ENCODE data around the gene LAPTM4A.
"Not testable (repeated sequence)": the region's sequence is repeated elsewhere in the genome, so short reads cannot be mapped to it uniquely, and the experiment has no call there.

LAPTM4A gene

DNA sequence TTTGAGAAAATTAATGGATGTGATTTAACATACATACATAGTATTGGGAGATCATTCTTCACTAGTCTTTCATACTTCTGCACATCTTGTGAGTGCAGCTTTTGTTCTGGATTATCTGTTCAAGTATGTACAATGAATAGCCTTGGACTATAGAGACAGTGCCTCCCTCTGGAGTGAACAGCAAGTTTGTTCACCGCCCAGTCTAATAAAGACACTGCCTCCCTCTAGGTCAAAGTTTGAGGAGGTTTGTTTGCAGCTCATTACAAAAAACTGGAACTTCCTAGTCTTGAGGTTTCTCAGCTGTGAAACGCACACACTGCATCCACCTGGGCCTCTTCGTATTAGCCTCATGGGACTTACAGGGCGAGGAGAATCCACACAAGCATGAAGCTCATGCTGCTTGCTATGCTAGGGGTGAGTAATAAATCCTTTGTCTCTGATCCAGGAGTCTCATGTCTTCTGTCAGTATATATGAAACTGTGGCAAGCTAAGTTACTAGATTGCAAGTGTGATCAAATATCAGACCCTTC, 26.0 kb upstream of the LAPTM4A start:
- no peak for DNase-seq (ENCODE audit: low read depth in 1 of 2, low spot score in 1 of 2)

DNA sequence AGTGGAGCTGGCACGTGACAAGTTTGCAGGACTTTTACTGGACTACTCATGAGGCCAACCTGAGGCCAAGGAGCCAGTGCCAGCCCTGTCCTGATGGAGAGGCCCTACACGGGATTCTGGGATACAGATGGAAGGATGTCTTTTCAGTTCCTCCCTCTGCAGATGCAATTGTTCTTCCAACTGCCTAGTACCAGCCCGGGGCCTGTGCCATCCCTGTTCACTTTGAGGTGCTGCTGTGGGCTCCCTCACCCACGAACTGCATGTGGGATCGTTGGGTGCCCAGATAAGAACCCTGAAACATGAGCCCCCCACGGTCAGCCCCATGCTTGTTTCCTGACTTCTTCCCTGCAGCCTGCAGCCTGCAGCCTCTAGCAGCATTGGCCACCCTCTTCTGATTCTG, 25.3 kb upstream of the LAPTM4A start:
- DNase-seq (ENCODE audit: low read depth in 1 of 2, low spot score in 1 of 2) = no peak

DNA sequence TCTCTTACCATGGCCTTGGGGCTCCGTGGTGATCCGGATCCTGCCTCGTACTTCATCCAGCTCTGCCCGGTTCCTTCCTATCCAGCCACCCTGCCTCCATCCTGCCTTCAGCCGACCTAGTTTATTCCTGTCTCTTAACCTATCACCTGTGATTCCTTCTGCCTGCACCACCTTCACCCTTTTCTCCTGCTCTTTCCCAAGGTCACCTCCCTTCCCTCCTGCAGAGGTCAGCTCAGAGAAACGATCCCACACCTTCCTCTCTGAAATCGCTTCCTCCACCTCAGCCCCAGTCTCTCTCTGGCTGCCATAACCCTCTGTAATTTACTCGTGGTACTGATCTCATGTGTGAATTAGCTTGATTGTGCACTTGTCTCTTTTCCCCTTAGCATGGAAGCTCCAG, 23.5 kb upstream of the LAPTM4A start:
- DNase-seq (ENCODE audit: low read depth in 1 of 2, low spot score in 1 of 2) = no peak

DNA sequence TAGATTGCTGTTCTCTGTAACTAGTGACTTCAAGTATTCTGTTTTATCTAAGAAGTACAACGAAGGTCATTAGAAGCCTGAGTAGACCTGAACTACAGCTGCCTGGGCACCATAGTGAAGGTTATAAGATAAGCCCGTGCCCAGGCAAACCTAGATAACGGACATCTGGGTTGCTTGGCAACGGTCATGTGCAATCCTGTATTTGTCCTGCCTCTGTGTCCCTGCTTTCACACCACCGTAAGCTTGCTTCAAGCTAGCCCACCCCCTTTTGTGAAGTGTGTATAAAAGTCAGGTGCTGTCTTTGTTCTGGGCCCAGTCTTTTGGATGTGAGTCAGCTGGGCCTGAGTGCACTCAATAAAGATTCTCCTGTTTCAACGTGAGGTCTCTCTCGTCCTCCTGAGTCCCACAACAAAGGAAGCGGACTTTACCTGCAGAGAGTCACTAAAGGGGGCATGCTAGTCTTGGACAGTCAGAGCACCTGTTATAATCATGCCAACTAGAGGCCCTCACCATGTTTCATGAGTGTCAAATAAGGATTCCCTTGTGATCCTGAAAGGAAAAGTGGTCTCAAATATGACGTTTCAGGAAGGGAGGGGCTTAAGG, 22.7 kb upstream of the LAPTM4A start:
- DNase-seq (ENCODE audit: low read depth in 1 of 2, low spot score in 1 of 2) = not testable (repeated sequence)

DNA sequence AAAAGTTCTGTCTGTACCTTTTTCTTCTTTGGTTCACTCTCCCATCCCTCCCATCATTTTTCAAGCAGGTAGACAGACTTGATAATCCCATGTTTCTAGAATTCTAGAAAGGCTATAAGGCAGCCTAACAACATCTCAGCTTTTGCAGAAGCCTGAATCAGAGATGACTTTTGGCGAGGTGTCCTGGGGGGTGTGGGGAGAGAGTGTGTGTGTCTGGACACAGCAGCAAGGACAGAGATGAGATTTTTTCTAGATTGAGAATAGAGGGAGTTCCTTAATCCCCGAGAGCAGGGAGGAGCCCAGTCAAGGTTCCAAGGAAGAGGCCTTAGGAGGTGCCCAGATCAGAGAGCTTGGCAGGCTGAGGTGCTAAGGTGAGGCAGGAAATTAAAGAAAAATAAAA, 22.0 kb upstream of the LAPTM4A start:
- no peak for DNase-seq (ENCODE audit: low read depth in 1 of 2, low spot score in 1 of 2)

DNA sequence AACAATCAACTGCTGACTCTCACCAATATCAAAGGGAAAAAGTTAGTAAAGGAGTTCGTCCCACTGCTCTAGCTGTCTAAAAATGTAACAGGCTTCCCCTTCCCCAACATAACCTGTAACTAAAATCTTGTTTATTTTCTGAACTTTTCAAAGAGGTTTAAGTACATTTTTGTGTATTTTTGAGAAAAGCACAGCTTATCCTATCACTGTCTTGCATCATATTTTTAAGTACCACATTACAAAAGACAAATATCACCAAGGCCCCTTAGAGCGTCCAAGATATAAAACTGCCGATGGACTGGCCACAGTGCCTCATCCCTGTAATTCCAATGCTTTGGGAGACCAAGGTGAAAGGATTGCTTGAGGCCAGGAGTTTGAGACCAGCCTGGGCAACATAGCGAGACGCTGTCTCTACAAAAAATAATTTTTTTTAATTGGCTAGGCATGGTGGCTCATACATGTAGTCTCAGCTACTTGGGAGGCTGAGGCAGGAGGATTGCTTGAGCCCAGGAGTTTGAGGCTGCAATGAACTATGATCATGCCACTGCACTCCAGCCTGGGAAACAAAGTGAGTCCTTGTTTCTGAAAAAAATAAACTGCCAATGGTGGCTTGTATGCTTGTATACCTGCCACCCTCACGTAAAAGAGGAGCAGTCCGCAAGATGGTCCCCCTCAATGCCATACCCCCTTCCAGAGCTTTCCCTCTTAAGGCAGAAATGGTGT, 21.2 kb upstream of the LAPTM4A start:
- no peak for DNase-seq (ENCODE audit: low read depth in 1 of 2, low spot score in 1 of 2)

DNA sequence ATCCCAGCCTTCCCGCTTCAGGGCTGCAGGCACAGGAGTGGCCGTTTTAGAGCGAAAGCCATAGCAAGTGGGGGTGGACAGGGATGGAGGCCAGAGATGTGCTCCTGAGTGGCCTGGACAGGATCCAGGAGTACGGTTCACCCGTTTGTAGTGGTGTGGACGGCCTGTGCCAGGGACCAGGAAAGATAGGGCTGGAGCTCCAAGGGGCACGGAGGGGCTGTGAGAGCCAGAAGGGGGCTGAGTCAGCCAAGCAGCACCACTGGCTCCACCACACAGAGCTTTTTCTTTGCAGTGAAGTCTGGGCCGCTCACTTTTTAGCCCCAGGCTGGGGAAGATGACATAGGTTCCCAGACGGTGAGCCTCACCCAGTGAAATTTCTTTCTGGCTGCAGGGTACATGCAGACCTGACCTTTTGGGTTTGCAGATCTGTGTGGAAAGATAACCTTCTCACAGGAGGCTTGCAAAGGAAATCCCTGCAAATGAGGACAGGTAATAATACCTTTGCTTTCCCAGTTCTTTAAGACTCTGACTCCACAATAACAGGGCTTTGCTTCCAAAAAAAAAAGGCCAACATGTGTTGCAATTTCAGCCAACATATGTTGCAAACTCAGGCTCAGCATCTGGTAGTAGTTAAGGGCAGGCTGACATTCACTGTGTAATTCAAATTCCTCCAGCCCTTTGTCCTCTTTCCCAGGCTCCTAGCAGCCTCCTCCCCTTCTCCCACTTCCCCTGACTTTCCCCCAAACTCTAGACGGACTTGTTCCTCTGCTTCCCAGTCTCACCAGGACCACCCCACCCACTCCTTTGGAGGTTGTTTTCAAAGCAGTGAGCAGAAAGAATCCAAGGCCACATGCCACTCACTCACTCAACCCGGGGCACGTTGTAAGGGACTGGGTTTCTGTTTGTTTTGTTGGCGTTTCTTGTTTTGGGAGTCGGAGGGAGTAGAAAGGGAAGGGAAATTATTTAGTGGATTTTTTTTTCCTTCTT, 20.3 kb upstream of the LAPTM4A start:
- DNase-seq (ENCODE audit: low read depth in 1 of 2, low spot score in 1 of 2) = no peak

DNA sequence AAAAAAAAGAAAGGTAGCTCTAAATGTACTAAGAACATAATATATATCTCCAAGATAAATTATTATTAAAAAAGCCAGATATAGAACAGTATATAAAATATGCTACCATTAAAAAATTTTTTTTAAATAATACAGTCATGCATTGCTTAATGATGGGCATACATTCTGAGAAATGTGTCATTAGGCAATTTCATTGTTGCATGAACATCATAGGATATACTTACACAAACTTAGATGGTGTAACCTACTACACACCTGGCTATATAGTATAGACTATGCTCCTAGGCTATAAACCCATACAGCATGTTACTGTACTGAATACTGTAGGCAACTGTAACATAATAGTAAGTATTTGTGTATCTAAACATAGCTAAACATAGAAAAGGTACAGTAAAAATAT, 18.3 kb upstream of the LAPTM4A start:
- DNase-seq (ENCODE audit: low read depth in 1 of 2, low spot score in 1 of 2) = no peak

DNA sequence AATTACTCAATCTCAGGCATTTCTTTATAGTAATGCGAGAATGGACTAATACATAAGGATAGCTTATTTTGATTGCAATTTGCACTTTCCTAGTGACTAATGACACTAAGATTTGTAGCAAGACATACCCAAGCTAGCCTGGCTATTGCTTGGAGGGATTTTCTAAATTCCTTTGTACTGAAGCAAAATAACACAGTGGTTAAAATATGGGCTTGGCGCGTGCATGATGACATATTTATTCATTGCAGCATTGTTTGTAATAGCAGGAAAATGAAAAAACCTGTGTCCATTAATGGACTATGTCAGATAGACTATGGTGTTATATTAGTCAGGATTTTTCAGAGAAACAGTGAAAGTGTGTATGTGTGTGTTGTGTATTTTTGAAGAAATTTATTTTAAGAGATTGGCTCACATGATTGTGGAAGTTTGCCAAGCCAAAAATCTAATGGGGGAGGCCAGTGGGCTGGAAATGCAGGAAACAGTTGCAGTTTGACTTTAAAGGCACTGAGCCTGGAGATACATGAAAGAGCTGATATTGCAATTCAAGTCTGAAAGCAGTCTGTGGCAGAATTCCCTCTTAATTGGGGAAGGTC, 16.7 kb upstream of the LAPTM4A start:
- no peak for DNase-seq (ENCODE audit: low read depth in 1 of 2, low spot score in 1 of 2)

DNA sequence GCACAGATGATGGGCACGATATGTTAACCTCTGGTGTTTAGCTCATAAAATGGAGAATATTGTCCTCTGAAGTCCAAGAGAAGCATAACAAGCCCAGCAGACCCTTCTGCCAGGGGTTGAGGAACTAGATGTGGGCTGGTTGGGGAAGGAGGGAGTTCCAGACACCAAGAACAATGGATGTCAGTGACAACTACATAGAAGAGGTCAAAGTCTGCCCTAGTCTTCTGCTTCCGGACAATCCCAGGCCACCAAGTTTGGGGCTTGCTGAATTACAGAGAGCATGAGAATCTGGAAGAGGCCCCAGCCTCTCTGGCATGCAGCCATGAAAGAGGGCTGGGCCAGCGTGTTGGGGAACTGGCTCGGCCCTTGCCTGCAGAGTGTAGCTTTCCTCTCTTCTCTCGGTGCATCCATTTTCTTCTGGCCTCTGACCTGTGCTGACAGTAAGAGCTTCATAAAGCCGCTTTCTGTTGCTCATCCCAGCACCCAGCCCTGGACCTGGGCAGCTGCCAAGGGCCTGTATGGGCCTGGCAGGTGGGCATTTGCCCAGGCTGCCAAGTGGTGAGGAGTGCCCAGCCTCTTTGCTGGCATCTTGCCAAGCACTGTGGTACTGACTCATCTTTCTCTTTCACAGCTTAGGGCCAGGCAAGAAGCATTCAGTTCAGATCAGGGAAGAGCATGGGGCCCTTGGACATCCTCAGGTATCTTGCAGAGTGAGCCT, 14.6 kb upstream of the LAPTM4A start:
- no peak for DNase-seq (ENCODE audit: low read depth in 1 of 2, low spot score in 1 of 2)

DNA sequence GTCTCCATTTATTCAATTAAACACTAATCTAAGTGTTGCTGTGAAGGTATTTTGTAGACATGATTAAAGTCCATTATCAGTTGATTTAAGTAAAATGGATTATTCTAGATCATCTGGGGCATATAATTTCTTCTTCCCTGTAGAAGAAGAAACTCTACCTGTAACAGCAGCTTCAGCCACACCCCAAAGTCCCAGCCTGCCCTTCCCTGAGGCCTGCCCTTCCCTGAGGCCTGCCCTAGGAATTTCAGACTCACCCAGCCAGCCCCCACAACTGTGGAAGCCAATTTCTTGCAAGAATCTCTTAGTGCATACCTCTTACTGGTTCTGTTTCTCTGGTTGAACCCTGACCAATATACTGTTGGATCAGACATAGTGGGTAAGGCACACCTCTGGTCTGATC, 13.4 kb upstream of the LAPTM4A start:
- no peak for DNase-seq (ENCODE audit: low read depth in 1 of 2, low spot score in 1 of 2)

DNA sequence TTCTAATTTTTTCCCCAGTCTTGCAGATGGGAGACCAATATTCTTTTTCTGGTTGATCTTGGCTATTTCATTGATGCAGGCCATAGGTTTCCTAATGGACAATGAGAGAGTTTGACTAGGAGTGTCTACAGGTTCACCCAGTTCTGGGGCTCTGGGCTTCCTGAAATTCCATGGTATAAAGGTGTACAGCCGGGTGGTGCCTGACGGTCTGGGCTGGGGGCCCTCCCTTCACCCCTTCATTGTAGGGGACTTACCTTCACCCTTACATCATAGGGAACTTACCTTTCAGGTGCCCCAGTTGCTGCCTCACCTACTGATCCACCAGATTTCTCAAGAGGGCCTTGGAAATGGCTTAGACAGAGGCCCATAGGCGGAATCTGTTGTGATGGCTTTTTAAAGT, 13.0 kb upstream of the LAPTM4A start:
- no peak for DNase-seq (ENCODE audit: low read depth in 1 of 2, low spot score in 1 of 2)

DNA sequence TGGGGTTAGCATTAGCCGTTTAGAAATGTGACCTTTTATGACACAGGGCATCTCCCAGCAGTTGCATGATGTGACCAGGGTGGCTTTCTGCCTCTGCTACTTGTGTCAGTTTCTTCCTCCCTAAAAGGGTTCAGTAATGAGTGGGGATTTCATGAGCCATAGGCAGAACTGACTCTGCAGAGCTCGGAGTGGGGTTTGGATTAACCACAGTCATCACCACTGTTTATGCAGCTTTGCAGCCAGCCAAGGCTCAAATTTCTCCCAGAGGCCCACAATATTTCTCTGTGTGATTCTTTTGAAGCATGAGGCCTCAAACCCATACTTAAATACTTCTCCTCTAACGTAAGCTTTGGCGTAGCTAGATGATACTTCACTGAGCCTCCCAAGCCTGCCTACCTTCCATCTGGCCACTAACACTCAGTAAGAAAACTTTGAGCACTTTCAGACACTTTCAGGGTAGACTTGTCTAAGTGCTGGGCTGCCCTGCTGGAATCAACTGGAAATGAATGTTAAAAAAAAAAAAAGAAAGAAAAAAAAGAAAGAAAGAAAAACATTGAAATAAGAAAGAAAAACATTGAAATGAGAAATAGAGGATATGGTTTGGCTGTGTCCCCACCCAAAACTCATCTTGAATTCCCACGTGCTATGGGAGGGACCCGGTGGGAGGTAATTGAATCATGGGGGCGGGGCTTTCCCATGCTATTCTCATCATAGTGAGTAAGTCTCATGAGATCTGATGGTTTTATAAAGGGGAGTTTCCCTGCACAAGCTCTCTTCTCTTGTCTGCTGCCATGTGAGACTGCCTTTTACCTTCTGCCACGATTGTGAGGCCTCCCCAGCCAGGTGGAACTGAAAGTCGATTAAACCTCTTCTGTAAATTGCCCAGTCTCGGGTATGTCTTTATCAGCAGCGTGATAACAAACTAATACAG, 11.5 kb upstream of the LAPTM4A start:
- no peak for DNase-seq (ENCODE audit: low read depth in 1 of 2, low spot score in 1 of 2)

DNA sequence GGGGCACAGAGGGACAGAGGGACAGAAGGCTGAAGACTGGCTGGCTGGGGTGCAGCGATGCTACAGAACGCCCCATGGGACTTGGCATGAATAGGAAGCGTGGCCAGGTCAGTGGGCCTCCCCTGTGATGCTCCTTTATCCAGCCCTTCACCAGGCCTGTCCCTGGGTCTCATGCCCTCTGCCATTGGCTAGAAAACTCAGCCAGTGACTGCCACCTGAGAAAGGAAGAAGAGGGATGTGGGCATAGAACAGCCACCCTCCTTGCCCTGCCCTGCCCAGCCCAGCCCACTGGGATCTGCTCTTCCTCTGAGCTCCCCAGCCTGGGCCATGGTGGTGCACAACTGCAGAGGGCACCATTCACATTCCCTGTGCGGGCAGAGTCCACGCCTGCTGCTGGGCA, 10.5 kb upstream of the LAPTM4A start:
- no peak for DNase-seq (ENCODE audit: low read depth in 1 of 2, low spot score in 1 of 2)

DNA sequence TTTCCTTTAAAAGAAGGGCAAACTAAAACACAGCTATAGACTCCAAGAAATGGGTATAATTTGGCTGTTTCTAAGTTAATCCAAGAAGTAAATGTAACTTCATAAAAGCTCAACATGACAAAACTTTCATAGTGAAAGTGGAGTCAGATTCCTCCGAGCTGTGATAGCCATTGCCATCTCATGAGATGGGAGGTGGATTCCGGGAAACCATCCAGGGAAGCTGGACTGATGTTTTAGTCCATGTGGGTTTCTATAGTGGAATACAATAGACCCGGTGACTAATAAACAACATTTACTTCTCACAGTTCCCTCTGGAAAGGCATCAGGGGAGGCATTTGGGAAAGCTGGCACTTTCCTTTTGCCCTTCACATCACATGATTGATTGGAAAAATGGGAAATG, 10.0 kb upstream of the LAPTM4A start:
- DNase-seq (ENCODE audit: low read depth in 1 of 2, low spot score in 1 of 2) = no peak

DNA sequence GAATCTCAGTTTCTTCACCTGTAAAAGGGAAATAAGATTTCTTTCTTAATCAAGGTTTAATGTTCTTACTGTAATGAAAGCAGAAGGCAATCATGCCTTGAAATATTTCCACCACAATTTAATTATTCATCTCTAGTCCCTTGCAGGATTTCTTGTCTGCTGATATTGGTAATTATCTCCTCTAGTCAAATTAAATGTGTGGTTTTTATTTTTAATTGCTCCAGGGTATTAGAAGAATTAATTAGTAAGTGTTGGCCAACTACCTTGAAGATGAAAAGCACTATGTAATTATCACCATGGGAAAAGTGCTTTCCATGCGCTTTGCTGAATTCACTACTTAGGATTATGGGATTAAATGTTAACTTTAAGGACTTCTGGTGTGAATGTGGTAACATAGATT, 8.7 kb upstream of the LAPTM4A start:
- DNase-seq (ENCODE audit: low read depth in 1 of 2, low spot score in 1 of 2) = no peak

DNA sequence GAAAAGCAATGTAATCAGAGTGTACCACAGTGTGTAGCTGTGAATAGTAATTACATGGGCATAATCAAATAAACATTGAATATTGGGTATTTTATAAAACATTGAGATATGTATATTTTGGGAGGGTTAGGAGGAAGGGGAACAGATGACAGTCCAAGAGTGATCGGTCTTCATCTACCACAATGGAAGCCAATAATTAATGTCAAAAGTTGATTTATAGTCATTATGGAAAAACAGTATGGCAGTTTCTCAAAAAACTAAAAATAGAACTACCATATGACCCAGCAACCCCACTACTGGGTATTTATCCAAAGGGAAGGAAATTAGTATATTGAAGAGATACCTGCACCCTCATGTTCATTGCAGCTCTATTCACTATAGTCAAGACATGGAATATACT, 5.8 kb upstream of the LAPTM4A start:
- DNase-seq (ENCODE audit: low read depth in 1 of 2, low spot score in 1 of 2) = no peak

DNA sequence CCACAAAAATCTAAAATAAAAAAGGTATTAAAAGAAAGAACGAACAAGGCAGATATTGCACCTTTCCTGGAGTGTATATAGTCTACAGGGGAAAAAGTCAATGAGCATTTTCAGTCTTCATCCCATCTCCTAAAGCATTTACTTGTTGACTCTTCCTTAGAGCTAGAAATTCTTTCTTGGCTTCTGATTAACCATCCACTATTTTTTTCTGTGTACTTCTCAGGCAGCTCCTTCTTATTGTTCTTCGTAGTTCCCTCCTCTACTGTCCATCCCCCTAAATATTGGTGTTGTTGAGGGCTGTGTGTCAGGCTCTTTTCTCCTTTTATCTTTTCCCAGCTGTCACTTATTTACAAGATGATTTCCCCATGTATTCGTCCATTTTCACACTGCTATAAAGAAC, 3.5 kb upstream of the LAPTM4A start:
- no peak for DNase-seq (ENCODE audit: low read depth in 1 of 2, low spot score in 1 of 2)

DNA sequence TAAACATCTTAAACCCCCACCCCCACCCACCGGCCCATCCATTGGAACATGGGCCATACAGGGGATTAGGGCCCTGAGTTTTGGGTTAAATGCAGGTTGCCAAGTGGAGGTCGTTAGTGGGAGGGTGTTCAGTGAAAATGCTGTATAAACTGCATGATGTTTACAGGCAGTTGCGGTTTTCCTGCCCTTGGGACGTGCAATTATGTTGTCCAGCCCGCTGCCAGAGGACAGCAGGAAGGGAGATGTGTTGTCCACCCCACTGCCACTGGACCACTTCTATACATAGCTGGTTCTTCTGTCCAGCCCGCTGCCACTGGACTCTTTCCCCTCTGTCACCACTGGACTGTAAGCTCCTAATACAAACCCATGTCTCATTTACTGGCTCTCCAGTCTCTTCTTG, 2.7 kb upstream of the LAPTM4A start:
- no peak for DNase-seq (ENCODE audit: low read depth in 1 of 2, low spot score in 1 of 2)

DNA sequence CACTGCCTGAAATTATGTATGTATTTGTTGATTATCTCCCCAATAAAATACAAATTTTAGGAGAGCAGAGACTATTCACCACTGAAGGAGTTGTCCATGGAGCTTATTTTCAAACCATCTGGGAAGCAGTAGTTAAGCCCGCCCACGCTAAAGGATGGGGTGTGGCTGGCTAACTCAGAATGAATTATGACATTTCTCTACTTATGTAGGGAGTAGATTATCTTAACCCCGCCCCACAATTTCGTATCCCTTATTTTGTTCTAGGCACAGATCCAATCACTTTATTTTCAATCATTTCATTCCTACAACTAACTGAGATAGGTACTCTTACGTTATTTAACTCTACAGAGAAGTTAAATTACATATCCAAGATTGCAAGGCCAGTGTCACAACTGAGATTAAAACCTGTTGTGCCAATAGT, 1.4 kb upstream of the LAPTM4A start:
- no peak for DNase-seq (ENCODE audit: low read depth in 1 of 2, low spot score in 1 of 2)

Data from stimulated activated CD4-positive, alpha-beta T cell treated with anti-CD3 and anti-CD28 coated beads, Interleukin-15, amount 100 ng/mL, for 1 hour (primary cell).